KMS-11 (cell line): Measurements from ENCODE around the gene ARHGAP44.

ENCODE experiments used
- H2AFZ ChIP-seq: fragments of 200-600 bp; sonication (generic); 2 replicates; pipeline ENCODE4 v1.6.1; 2016; ENCODE audit warnings: antibody characterized with exemption, mixed run types, low read depth
- H3K27ac ChIP-seq: fragments of 200-600 bp; sonication (generic); 2 replicates; pipeline ENCODE4 v1.6.1; 2016; ENCODE audit warnings: mild to moderate bottlenecking, mixed run types
- H3K27me3 ChIP-seq: fragments of 200-600 bp; sonication (generic); 2 replicates; pipeline ENCODE4 v1.6.1; 2017; ENCODE audit warnings: mild to moderate bottlenecking, low read depth, mixed run types, moderate library complexity; ENCODE audit not compliant: insufficient read depth
- H3K36me3 ChIP-seq: fragments of 200-600 bp; sonication (generic); 2 replicates; pipeline ENCODE4 v1.6.1; 2017; ENCODE audit warnings: mild to moderate bottlenecking, mixed run types; ENCODE audit not compliant: insufficient read depth
- H3K4me1 ChIP-seq: fragments of 200-600 bp; sonication (generic); 2 replicates; pipeline ENCODE4 v1.6.1; 2016; ENCODE audit warnings: mild to moderate bottlenecking, low read depth, mixed run types; ENCODE audit not compliant: poor library complexity, severe bottlenecking
- H3K4me2 ChIP-seq: fragments of 200-600 bp; sonication (generic); 2 replicates; pipeline ENCODE4 v1.7.0; 2016; ENCODE audit warnings: mild to moderate bottlenecking, mixed run types
- H3K4me3 ChIP-seq: fragments of 200-600 bp; sonication (generic); IDR thresholded peaks from 2 replicates; pipeline ENCODE4 v1.6.1; 2017; ENCODE audit warnings: low read depth, low read length, mixed read lengths; ENCODE audit not compliant: insufficient read depth
- H3K79me2 ChIP-seq: fragments of 200-600 bp; sonication (generic); 2 replicates; pipeline ENCODE4 v1.6.1; 2016; ENCODE audit warnings: low read depth, mixed run types; ENCODE audit not compliant: insufficient read depth
- H3K9ac ChIP-seq: fragments of 200-600 bp; sonication (generic); 2 replicates; pipeline ENCODE4 v1.6.1; 2016; ENCODE audit warnings: mild to moderate bottlenecking, mixed run types
- H4K20me1 ChIP-seq: fragments of 200-600 bp; sonication (generic); 2 replicates; pipeline ENCODE4 v1.6.1; 2016; ENCODE audit warnings: mild to moderate bottlenecking, mixed run types; ENCODE audit not compliant: insufficient read depth
- CTCF ChIP-seq: fragments of 200-600 bp; sonication (generic); conservative IDR thresholded peaks from 2 replicates; pipeline ENCODE4 v1.6.1; 2017; ENCODE audit warnings: low read depth, mild to moderate bottlenecking, antibody characterized with exemption, low read length, moderate library complexity, mixed read lengths

ARHGAP44 gene

GRCh38 chr17:12744786-12745185 lies 44.5 kb upstream of the ARHGAP44 start:
- no peak overlapping the region for H2AFZ ChIP-seq
- H3K27me3 ChIP-seq, result no peaks in the 10 kb centered on the region
- no peak overlapping the region for H3K4me2 ChIP-seq
- H3K4me1 ChIP-seq, result no peaks in the 10 kb centered on the region
- no peaks in the 10 kb centered on the region for H3K36me3 ChIP-seq
- no peak for TF ChIP-seq CTCF
- no peak overlapping the region for H3K9ac ChIP-seq
- no peaks in the 10 kb centered on the region for H4K20me1 ChIP-seq
- no peak overlapping the region for H3K27ac ChIP-seq
- H3K4me3 ChIP-seq, result no peak overlapping the region
- no peaks in the 10 kb centered on the region for H3K79me2 ChIP-seq

- no peak overlapping the region for H3K4me2 ChIP-seq
- H3K4me1 ChIP-seq, result no peaks in the 10 kb centered on the region
- H2AFZ ChIP-seq, result no peak overlapping the region
- no peaks in the 10 kb centered on the region for H3K27me3 ChIP-seq
- H3K36me3 ChIP-seq, result no peaks in the 10 kb centered on the region
- no peaks in the 10 kb centered on the region for H3K79me2 ChIP-seq
- no peaks in the 10 kb centered on the region for H4K20me1 ChIP-seq
- no peak overlapping the region for H3K27ac ChIP-seq
- H3K4me3 ChIP-seq, result no peak overlapping the region
- no peak overlapping the region for H3K9ac ChIP-seq
- no peak for TF ChIP-seq CTCF
Measured at GRCh38 chr17:12745486-12745885, 43.8 kb upstream of the ARHGAP44 start.

- TF ChIP-seq CTCF, result no peak
- no peak overlapping the region for H3K4me2 ChIP-seq
- no peak overlapping the region for H3K9ac ChIP-seq
- no peak overlapping the region for H2AFZ ChIP-seq
- no peaks in the 10 kb centered on the region for H3K36me3 ChIP-seq
- no peak overlapping the region for H3K4me3 ChIP-seq
- no peaks in the 10 kb centered on the region for H3K27me3 ChIP-seq
- H3K4me1 ChIP-seq, result no peaks in the 10 kb centered on the region
- no peak overlapping the region for H3K27ac ChIP-seq
- H4K20me1 ChIP-seq, result no peaks in the 10 kb centered on the region
- no peaks in the 10 kb centered on the region for H3K79me2 ChIP-seq
Measured at GRCh38 chr17:12756786-12757185, 32.5 kb upstream of the ARHGAP44 start.

GRCh38 chr17:12759090-12759489 lies 30.2 kb upstream of the ARHGAP44 start:
- no peaks in the 10 kb centered on the region for H3K36me3 ChIP-seq
- no peaks in the 10 kb centered on the region for H3K27me3 ChIP-seq
- no peak overlapping the region for H3K4me3 ChIP-seq
- no peak overlapping the region for H3K9ac ChIP-seq
- no peaks in the 10 kb centered on the region for H3K79me2 ChIP-seq
- no peaks in the 10 kb centered on the region for H4K20me1 ChIP-seq
- H2AFZ ChIP-seq, result no peak overlapping the region
- H3K4me1 ChIP-seq, result no peaks in the 10 kb centered on the region
- no peak overlapping the region for H3K27ac ChIP-seq
- H3K4me2 ChIP-seq, result no peak overlapping the region
- no peak for TF ChIP-seq CTCF

- H3K36me3 ChIP-seq, result no peaks in the 10 kb centered on the region
- no peaks in the 10 kb centered on the region for H3K79me2 ChIP-seq
- H3K9ac ChIP-seq, result no peak overlapping the region
- H4K20me1 ChIP-seq, result no peaks in the 10 kb centered on the region
- no peak overlapping the region for H3K4me2 ChIP-seq
- no peak overlapping the region for H3K4me3 ChIP-seq
- TF ChIP-seq CTCF, result no peak
- H3K27me3 ChIP-seq, result no peaks in the 10 kb centered on the region
- no peaks in the 10 kb centered on the region for H3K4me1 ChIP-seq
- H2AFZ ChIP-seq, result no peak overlapping the region
- H3K27ac ChIP-seq, result no peak overlapping the region
Measured at GRCh38 chr17:12765548-12765947, 23.8 kb upstream of the ARHGAP44 start.
